ENCODE measurements around the gene FBXO27.
"Not testable (repeated sequence)": the region's sequence is repeated elsewhere in the genome, so short reads cannot be mapped to it uniquely, and the experiment has no call there.

The FBXO27 gene, protein sequence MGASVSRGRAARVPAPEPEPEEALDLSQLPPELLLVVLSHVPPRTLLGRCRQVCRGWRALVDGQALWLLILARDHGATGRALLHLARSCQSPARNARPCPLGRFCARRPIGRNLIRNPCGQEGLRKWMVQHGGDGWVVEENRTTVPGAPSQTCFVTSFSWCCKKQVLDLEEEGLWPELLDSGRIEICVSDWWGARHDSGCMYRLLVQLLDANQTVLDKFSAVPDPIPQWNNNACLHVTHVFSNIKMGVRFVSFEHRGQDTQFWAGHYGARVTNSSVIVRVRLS

DNA sequence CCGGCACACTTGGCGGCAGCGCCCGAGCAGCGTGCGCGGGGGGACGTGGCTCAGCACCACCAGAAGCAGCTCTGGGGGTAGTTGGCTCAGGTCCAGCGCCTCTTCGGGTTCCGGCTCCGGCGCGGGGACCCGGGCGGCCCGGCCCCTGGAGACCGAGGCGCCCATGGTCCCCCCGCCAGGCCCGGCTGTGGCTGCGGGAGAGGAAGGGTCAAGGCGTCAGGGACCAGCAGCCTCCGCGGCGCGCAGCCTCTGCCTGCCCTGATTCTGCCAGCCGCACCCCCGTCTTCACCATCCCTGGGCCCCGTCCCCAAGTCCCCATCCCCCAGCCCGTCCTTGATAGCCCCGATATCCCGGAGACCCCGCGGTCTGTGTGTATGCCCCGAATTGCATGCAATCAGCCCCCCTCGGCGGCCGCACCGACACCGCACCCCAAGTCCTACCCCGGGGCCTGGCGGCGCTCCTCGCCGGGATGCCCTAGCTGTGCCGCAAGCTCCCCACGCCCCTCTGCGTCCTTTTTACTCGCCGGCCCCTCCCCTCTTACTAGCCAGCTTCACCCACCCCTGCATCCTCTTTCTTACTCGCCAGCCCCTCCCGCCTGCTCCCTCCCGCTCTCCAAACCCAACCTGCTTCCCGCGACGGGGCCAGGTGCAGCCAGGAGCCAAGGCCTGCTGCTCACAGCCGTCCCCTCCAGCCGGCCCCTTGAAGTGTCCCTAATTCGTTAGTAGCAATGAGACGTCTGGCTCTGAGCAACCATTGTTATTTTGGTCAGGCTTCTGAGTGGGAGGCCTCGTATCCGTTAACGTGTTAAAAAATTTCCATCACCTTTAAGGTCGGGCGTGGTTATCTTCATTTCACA, at the start of gene FBXO27:
TSS of gene FBXO27 (minus strand) at position 487 of the 856 bp plus-strand sequence. CDS start at position 165, 322 bp downstream.
- no peak for DNase-seq (ENCODE audit: low spot score)

DNA sequence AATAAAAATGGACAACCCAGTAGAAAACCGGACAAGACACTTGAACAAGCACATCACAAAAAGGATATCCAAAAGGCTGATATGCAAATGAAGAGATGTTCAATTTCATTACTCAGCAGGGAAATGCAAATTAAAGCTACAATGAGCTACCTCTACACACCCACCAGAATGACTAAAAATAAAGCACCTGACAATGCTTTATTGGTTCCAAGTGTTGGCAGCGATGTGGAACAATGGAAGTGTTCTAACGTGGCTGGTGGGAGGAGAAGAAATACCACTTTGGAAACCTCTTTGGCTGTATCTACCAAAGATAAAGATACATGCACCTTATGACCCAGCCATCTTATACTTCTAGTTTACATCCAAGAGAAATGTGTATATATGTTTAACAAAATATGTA, 48.1 kb upstream of the FBXO27 start:
- no peak for DNase-seq (ENCODE audit: low spot score)

DNA sequence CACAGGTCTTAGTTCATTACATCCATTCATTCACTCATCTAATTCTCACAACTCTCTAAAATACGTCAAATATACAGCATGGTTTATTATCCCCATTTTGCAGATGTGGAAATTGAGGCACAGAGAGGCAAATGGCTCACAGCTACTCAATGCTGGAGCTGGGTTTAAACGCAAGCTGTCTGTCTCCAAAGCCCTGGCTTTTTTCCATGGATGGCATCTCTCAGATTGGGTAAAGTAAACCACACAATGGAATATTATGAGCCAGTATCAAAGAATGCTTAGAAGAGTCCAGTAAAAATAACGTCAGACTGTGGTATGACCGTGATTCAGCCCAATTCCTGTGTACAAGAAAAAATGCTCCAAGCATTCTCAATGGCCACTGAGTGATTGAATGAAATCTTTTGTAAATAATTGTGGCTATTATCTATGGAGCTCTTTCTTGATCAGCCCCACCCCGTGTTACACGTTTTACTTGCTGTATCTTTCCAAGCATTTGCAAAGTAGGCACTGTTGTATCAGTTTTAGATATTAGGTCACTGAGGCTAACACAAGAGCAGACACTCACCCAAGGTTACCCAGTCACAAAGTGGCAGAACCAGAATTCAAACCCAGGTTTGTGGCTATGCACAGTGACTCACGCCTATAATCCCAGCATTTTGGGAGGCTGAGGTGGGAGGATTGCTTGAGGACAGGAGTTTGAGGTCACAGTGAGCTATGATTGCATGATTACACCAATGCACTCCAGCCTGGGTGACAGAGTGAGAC, 46.3 kb upstream of the FBXO27 start:
- DNase-seq (ENCODE audit: low spot score), result peak; percentile 82

DNA sequence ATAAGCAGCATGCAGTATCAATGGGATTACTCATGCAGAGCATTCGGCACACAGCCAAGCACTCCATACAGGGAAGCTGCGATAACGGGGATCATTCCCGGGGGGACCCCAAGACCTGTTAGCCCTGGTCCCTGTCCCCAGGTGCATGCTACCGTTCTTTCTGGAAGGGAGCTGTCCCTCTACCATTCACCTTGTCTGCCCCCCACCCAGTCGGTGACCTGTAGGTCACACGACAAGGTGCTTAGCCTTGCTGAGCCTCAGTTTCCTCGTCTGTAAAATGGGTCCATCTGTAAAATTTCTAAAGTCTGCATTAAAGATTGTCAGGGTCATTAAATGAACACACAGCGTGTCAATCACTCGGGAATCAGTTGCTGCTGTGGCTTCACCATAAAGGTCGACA, 45.0 kb upstream of the FBXO27 start:
- no peak for DNase-seq (ENCODE audit: low spot score)

DNA sequence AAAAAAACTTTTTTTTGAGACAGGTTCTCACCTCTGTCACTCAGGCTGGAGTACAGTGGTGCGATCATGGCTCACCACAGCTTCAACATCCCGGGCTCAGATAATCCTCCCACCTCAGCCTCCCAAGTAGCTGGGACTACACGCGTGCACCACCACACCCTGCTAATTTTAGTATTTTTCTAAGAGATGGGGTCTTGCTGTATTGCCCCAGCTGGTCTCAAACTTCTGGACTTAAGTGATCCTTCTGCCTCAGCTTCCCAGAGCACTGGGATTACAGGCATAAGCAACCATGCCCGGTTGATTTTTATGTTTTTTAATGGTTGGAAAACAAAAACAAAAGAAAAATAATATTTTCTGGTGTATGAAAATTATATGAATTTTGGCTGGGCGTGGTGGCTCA, 42.6 kb upstream of the FBXO27 start:
- DNase-seq (ENCODE audit: low spot score), result no peak

DNA sequence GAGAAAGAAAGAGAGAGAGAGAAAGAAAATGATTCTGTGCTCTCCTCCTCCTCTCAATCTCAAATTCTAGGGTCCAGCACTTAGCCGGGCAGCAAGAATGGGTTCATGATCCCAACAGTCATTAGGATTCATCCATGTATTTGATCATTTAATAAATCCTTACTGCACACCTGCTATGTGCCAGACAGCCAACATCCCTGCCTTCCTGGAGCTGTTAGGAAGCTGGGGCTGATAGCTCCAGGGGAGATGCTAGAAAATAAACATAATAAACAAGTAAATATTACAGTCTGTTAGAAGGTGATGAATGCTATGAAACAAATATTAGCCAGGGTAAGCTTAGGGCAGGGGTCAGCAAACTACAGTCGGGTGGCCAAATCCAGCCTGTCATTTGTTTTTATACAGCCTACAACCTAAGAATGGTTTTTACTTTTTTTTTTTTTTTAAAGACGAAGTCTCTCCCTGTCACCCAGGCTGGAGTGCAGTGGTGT, 41.9 kb upstream of the FBXO27 start:
- DNase-seq (ENCODE audit: low spot score), result no peak

DNA sequence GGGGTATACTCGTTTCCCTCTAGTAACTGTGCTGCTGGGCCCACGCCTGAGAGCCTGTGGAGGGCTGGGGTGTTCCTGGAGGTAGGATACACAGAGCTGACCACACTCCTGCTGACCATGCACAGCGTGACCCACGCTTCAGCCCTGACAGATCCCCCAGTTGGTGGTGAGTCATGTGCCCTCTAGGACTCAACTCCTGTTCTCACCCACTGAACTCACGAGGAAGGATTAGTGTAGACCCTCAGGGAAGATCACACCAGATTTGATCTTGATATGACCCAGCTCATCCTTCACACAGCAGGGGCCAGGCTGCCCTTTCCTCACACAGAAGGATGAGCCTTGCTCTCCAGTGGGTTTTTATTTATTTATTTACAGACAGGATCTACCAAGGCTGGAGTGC, 38.5 kb upstream of the FBXO27 start:
- DNase-seq (ENCODE audit: low spot score), result no peak

DNA sequence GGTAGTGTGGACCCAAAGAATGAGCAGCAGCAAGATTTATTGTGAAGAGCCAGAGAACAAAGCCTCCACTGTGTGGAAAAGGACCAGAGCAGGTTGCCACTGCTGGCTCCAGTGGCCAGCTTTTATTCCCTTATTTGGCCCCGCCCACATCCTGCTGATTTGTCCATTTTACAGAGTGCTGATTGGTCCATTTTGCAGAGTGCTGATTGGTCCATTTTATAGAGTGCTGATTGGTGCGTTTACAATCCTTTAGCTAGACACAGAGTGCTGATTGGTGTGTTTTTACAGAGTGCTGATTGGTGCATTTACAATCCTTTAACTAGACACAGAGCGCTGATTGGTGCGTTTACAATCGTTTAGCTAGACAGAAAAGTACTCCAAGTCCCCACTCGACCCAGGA, 35.9 kb upstream of the FBXO27 start:
- DNase-seq (ENCODE audit: low spot score), result not testable (repeated sequence)

DNA sequence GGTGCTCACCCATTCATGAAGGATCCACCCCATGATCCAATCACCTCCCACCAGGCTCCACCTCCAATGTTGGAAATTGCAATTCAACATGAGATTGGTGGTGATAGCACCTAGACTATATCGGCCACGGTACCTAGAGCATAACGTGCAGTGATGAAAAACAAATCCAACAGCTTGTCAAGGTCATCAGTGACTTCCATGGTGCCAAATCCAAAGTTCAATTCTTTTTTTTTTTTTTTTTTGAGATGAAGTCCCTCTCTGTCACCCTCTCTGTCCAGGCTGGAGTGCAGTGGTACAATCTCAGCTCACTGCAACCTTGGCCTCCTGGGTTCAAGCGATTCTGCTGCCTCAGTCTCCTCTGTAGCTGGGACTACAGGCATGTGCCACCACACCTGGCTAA, 34.8 kb upstream of the FBXO27 start:
- DNase-seq (ENCODE audit: low spot score), result no peak

DNA sequence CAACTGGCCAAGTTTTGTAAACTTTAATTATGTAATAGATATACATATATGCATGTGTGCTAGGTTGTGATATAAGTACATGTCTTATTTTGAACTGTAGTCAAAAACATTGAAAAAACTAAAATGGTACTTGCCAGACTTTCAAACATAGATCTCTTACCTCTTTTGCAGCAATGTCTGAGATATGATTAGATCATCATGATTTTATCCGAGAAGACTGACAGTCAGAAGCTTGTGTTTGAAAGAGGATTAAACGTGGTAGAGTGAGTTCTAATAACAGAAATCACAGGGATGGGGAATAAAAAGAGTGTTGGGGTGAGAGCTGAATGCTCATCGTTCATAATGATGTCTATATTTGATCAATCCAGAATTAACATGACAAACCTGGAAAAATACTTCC, 33.6 kb upstream of the FBXO27 start:
- DNase-seq (ENCODE audit: low spot score), result no peak

DNA sequence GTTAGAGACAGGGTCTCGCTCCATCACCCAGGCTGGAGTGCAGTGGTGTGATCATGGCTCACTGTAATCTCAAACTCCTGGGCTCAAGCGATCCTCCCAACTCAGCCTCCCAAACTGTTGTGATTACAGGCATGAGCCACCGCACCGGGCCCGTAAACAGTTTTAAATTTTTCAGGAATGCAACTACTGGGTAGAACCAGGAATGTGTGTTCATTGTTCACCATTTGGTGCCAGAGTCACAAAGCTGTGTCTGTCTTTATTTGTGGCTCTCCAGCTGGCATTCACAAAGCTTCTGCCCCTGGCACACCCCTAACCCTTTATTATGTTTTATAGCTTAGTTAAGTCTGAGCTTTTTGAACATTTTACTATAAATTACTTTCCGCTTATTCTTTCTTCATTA, 32.1 kb upstream of the FBXO27 start:
- no peak for DNase-seq (ENCODE audit: low spot score)

DNA sequence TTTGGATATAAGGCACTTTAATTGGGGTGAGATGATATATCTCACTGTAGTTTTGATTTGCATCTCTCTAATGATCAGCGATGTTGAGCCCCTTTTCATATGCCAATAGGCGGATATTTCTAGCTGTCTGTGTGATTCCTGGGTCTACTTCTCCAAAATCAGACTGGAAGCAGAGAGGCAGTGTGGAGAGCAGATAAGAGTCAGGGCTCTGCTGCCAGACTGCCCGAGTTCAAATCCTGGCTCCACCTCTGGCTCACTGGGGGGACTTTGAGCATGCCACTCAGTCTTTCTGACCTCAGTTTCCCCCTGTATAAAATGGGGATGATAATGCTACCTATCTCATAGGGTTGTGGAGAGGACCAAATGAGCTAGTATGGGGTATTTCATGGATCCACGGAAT, 27.8 kb upstream of the FBXO27 start:
- no peak for DNase-seq (ENCODE audit: low spot score)

DNA sequence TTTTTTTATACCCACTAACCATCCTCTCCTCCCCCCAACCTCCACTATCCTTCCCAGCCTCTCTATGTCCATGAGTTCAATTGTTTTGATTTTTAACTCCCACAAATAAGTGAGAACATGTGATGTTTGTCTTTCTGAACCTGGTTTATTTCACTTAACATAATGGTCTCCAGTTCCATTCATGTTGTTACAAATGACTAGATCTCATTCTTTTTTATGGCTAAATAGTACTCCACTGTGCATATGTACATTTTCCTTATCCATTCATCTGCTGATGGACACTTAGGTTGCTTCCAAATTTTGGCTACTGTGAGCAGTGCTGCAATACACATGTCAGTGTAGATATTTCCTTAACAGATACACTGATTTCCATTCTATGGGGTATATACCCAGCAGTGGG, 27.0 kb upstream of the FBXO27 start:
- DNase-seq (ENCODE audit: low spot score), result no peak

DNA sequence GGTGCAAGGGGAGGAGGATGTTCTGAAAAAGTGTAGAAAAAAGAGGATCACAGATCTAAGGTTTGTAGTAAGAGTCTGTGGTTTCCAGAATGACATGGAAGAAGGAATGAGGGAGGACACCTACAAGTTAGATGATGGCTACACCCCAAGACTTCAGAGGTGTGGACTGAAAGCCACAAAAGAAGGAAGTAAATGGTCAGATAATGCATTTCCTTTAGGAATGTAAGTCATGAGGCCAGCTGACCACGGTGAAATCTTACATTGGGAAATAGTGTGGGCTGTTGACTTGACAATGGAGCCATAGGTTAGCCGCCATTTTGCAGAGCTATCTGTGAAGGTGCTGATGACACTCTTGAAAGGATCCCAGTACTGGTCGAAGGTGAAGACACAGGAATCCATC, 25.3 kb upstream of the FBXO27 start:
- DNase-seq (ENCODE audit: low spot score), result no peak

DNA sequence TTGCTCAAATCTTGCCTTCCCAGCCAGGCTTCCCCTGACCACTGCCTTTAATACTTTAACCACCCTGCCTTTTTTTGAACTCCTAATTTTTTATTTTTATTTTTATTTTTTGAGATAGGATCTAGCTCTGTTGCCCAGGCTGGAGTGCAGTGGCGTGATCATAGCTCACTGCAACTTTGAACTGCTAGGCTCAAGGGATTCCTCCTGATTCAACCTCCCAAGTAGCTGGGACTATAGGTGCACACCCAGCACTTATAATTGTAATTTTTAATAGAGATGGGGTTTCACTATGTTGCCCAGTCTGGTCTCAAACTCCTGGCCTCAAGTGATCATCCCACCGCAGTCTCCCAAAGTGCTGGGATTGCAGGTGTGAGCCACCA, 21.7 kb upstream of the FBXO27 start:
- no peak for DNase-seq (ENCODE audit: low spot score)

DNA sequence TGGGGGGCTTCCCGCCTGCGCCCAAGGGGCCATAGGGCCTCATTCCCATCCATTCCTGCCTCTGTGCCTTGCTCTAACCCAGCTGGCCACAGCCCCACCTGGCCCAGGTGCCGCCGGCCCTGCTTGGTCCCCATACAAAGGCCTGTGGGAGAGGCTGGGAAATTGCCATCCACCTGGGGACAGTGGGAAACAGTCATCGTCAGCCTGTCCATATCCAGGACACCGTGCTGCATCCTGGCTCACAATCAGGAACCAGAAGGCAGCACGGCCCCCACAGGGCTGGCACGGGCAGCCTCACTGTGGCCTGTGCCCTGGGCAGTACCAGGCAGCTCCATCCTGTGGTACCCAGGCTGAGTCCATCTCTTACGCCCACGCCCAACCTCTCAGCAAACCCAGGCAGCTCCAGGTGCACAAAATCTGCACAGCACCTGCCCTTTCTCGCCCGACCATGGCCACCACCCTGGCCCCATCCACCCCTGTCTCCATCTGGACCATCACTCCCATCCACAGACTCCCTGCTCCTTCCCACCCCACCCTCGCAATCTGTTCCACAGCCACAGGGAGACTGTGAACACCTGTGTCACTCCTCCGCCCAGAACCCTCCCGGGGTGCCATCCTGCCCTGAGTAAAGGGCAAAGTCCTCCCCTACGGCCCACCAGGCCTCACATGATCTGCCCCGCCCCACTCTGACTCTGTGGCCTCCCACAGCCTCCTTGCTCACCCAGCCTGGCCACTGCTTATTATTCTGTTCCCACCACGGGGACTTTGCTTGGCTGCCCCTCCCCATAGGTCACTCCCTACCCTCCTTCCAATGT, 21.1 kb upstream of the FBXO27 start:
- no peak for DNase-seq (ENCODE audit: low spot score)

DNA sequence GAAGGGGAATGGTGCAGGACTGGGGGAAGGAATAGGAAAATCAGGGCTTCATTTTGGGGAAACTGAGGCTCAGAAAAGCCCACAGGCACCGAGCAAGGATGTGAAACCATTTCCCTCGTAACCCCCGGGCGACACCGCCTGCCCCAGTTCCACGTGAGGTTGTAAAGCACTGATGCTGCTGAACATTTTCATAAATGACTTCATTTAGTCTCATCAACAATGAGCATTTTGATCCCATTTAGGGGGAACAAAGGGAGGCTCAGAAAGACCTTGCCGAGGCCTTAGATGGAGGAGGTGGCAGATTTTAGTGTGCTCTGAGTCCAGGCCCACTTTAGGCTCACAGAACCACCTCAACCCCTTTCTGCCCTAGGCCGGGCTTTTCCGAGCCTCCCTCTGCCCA, 20.5 kb upstream of the FBXO27 start:
- no peak for DNase-seq (ENCODE audit: low spot score)

DNA sequence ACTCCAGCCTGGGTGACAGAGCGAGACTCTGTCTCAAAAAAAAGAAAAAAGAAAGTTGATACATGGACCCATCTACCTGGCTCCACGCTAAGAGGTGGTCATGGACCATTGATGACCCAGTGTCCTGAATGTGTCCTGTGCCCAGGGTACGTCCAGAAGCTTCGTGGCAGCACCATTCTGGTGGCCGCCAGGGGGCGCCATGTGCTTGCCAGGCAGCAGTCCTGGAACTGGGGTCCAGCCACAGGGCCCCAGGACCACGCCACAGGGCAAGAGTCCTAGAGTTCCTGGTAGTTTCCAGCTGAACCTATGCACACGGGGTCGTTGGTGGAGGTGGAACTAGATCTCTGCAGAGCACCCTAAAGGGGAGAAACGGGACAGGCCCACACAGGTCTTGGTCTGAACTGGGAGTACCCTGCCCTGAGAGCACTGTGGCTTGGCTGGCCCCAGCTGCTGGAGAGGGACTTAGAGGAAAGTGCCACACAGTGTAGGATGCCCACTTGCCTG, 19.9 kb upstream of the FBXO27 start:
- DNase-seq (ENCODE audit: low spot score), result peak; percentile 50

DNA sequence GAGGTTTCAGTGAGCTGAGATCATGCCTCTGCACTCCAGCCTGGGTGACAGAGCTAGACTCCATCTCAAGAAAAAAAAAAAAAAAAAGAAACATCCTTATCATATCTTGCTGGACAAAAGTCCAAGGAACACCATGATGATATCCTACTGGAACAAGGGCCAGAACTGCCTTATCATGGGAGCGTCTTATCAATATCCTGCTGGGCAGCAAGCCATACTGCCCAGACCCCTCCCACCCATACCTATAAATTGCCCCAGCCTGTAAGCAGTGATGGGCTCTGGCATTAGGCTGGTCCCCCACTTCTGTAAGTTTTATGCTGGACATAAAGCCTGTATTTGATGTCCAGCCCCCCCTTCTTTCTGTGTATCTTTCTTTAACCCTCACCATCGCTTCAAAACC, 14.7 kb upstream of the FBXO27 start:
- DNase-seq (ENCODE audit: low spot score), result no peak

DNA sequence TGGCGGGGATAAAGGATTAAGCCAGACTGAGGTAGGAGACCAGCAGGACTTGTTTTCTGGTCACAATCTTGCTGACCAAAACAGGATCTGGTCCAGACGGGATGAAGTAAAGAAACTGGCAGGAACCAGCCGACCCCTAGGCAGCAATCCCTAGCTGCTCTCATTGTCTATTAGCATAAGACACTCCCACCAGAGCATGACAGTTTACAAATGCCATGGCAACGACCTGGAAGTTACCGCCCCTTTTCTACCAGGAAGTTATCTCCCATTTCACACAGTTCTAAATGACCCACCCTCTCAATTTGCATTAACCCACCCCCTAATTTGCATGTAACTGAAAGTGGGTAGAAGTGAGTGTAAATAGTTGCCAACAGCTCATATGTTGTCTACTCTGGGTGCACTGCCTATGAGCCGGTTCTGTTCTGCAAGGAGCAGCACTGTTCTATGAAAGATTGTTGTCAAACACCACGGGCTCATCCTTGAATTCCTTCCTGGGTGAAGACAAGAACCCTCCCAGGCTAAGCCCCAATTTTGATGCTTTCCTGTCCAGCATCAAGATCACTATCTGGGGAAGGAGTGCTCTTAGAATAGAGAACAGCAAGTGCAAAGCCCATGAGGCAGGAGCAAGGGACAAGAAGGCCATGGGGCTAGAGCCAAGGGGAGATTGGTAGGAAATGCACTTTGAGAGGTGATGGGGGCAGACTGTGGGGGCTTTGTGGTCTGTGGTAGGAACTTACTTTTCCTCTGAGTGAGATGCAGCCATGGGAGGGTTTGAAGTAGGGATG, 13.9 kb upstream of the FBXO27 start:
- DNase-seq (ENCODE audit: low spot score), result no peak

DNA sequence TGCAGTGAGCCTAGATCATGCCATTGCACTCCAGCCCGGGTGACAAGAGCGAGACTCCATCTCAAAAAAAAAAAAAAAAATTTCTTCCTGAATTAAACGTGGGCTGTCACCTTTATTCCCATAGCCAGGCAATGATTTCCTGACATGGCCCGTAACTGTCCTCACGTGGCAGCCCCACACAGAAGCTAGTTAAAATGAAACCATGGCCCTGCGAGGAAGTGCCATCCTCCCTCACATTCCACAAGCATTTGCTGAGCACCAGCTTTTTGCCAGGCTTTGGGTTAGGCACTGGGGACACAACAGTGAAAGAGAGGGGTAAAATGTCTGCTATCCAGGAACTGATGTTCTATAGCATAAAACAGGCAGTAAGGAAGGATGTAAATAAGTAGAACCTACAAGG, 13.2 kb upstream of the FBXO27 start:
- no peak for DNase-seq (ENCODE audit: low spot score)
